ENCODE data around the gene PLA2G2F. TPM values are rescaled to one million over a fixed set of nuclear protein-coding genes. Genes with fewer than 3 reads are reported as not detected.

PLA2G2F gene
- total and polyA plus RNA-seq, 2 of the 13 experiments (the other 11 are each of a cell fraction or from before 2014, with no cell fraction given): not detected

GRCh38 chr1:20169932-20170331 is 30.8 kb downstream of the PLA2G2F start:
- DNase-seq (ENCODE audit: low spot score) (no peak), FAIRE-seq (no peak), ATAC-seq (no peak)
- Histone ChIP-seq H2AFZ (ENCODE audit: low read length) (no peak overlapping the region), H3K4me2 (ENCODE audit: low read depth, low read length) (no peak overlapping the region), H3K79me2 (ENCODE audit: insufficient read depth, low read length) (no peaks in the 10 kb centered on the region), H3K27me3 (ENCODE audit: control insufficient read depth in 1 of 2, insufficient read depth in 2 of 2, low read length in 2 of 2) (peaks cover 4 to 28% of the 10 kb centered on the region in 2 experiments; a peak in 4 of 5 replicates), H4K20me1 (ENCODE audit: insufficient read depth, low read length) (no peaks in the 10 kb centered on the region), H3K9ac (ENCODE audit: insufficient read depth, low read depth, low read length) (no peak overlapping the region), H3K4me3 (replicated peaks in 1 of 3; ENCODE audit: insufficient read depth in 1 of 3, low read depth in 2 of 3, low read length in 3 of 3) (no peak overlapping the region), H3K36me3 (replicated peaks in 1 of 2; ENCODE audit: control insufficient read depth in 1 of 2, insufficient read depth in 2 of 2, low read length in 2 of 2) (no peaks in the 10 kb centered on the region; a peak in 1 of 5 replicates), H3K9me3 (ENCODE audit: low read length) (no peaks in the 10 kb centered on the region), H3K4me1 (ENCODE audit: insufficient read depth, low read length) (no peaks in the 10 kb centered on the region), H3K27ac (ENCODE audit: extremely low read length, insufficient read depth, low read length) (no peak overlapping the region)
- intact Hi-C loops (cut with micrococcal nuclease; ENCODE audit: unreplicated experiment): no loop called here
- no TSS peak for BruUV-seq (replicated peaks)
- in situ Hi-C loops (cut with HindIII; ENCODE audit: extremely low pct_ligation_motif_present, low pct_unique_long_range_greater_than_20kb): no loop called here
- TF ChIP-seq ZNF883 (CRISPR knock-in tag; IDR thresholded peaks at IDR 0.05; ENCODE audit: not compliant biosample characterization) (no peak), ZNF629 (CRISPR knock-in tag; conservative IDR thresholded peaks at IDR 0.05) (peak; percentile 47), ZNF768 (CRISPR knock-in tag; IDR thresholded peaks at IDR 0.05) (peak; percentile 86)
- CTCF ChIA-PET (ENCODE audit: low intra/inter-chr PET ratio, low total read pairs): no interaction called here
- POLR2A ChIA-PET: no interaction called here
- 33% methylated on average over 4 of the region's 5 CpGs for WGBS (ENCODE audit: low lambda C conversion rate)

- no peaks in the 10 kb centered on the region; a peak in 1 of 5 replicates for H3K36me3 ChIP-seq (replicated peaks in 1 of 2; ENCODE audit: control insufficient read depth in 1 of 2, insufficient read depth in 2 of 2, low read length in 2 of 2)
- peaks cover 2 to 20% of the 10 kb centered on the region in 2 experiments; a peak in 4 of 5 replicates for H3K27me3 ChIP-seq (ENCODE audit: control insufficient read depth in 1 of 2, insufficient read depth in 2 of 2, low read length in 2 of 2)
- no peak for ATAC-seq
- FAIRE-seq: no peak
- WGBS (ENCODE audit: low lambda C conversion rate): 57% methylated on average over 8 of the region's 12 CpGs
- H3K9me3 ChIP-seq (ENCODE audit: low read length): no peaks in the 10 kb centered on the region
- no TSS peak for BruUV-seq (replicated peaks)
- no peaks in the 10 kb centered on the region for H4K20me1 ChIP-seq (ENCODE audit: insufficient read depth, low read length)
- no peak for DNase-seq (ENCODE audit: low spot score)
- intact Hi-C loops (cut with micrococcal nuclease; ENCODE audit: unreplicated experiment) (no loop called here), in situ Hi-C loops (cut with HindIII; ENCODE audit: extremely low pct_ligation_motif_present, low pct_unique_long_range_greater_than_20kb) (no loop called here)
- H2AFZ ChIP-seq (ENCODE audit: low read length): no peak overlapping the region
- no peak overlapping the region for H3K27ac ChIP-seq (ENCODE audit: extremely low read length, insufficient read depth, low read length)
- ChIA-PET CTCF (ENCODE audit: low intra/inter-chr PET ratio, low total read pairs) (no interaction called here), POLR2A (no interaction called here)
- H3K4me2 ChIP-seq (ENCODE audit: low read depth, low read length): no peak overlapping the region
- H3K4me3 ChIP-seq (replicated peaks in 1 of 3; ENCODE audit: insufficient read depth in 1 of 3, low read depth in 2 of 3, low read length in 3 of 3): no peak overlapping the region
- H3K4me1 ChIP-seq (ENCODE audit: insufficient read depth, low read length): no peaks in the 10 kb centered on the region
- H3K9ac ChIP-seq (ENCODE audit: insufficient read depth, low read depth, low read length): no peak overlapping the region
- H3K79me2 ChIP-seq (ENCODE audit: insufficient read depth, low read length): no peaks in the 10 kb centered on the region
- TF ChIP-seq DRAP1 (CRISPR knock-in tag; IDR thresholded peaks at IDR 0.05): no peak
- TF ChIP-seq ZFP41 (CRISPR knock-in tag; IDR thresholded peaks at IDR 0.05; ENCODE audit: borderline replicate concordance): no peak
- no peak for TF ChIP-seq ZNF264 (CRISPR knock-in tag; IDR thresholded peaks at IDR 0.05)
- TF ChIP-seq EP300 (IDR thresholded peaks at IDR 0.05; ENCODE audit: low read depth in 2 of 2, low read length in 2 of 2): no peak
- no peak for TF ChIP-seq EP300 (CRISPR knock-in tag; IDR thresholded peaks at IDR 0.05; ENCODE audit: borderline replicate concordance)
- no peak for TF ChIP-seq ZFP36L1 (CRISPR knock-in tag; IDR thresholded peaks at IDR 0.05)
- TF ChIP-seq ZBED4 (CRISPR knock-in tag; IDR thresholded peaks at IDR 0.05; ENCODE audit: borderline replicate concordance): no peak
These were observed 33.0 kb downstream of the PLA2G2F start for GRCh38 chr1:20172033-20172590.
